ENCODE results near the gene DOCK4. TPM values are rescaled to one million over a fixed set of nuclear protein-coding genes. Genes with fewer than 3 reads are reported as not detected.

The DOCK4 gene
- total and polyA plus RNA-seq, 2 of the 8 experiments (the other 6 are each of a cell fraction or from before 2014, with no cell fraction given) = 5.1 to 23.6 TPM

- no peak overlapping the region for H3K4ac ChIP-seq (replicated peaks; ENCODE audit: insufficient read length, low read depth, low read length)
- H3K18ac ChIP-seq (ENCODE audit: extremely low read depth, low read length) = no peak overlapping the region
- H4K20me1 ChIP-seq (replicated peaks in 1 of 2; ENCODE audit: control insufficient read depth in 1 of 2, insufficient read depth in 2 of 2, low read length in 2 of 2) = no peaks in the 10 kb centered on the region
- peaks cover 0 to 4% (median 1%) of the 10 kb centered on the region in 4 experiments; a peak in 2 of 7 replicates for H3K4me1 ChIP-seq (replicated peaks in 1 of 4; ENCODE audit: control insufficient read depth in 3 of 4, insufficient read depth in 4 of 4, low read length in 3 of 4)
- H3K56ac ChIP-seq (replicated peaks; ENCODE audit: insufficient read length, low read depth, low read length) = no peak overlapping the region
- DNase-seq (ENCODE audit: low read depth in 1 of 2, low spot score in 2 of 2) (no peak), FAIRE-seq (no peak)
- no peak overlapping the region for H2BK12ac ChIP-seq (ENCODE audit: low read depth, low read length)
- H3K27ac ChIP-seq (ENCODE audit: low read depth, low read length) = no peak overlapping the region
- no peak overlapping the region for H3K4me3 ChIP-seq (ENCODE audit: extremely low read depth in 1 of 4, insufficient read depth in 2 of 4, low read depth in 3 of 4, low read length in 4 of 4)
- H3K27me3 ChIP-seq (replicated peaks in 1 of 4; ENCODE audit: control insufficient read depth in 3 of 4, extremely low read depth in 1 of 4, insufficient read depth in 3 of 4, low read length in 3 of 4) = no peaks in the 10 kb centered on the region
- H2AFZ ChIP-seq (ENCODE audit: low read length) = no peak overlapping the region
- CTCF ChIA-PET (ENCODE audit: partially characterized antibody) = interaction anchor here (0.7 to 0.8 kb wide), 3 partner anchors 36 to 98 kb away, joined by 3 to 4 read pairs (median 3); no protein-coding TSS in a partner anchor
- H2BK20ac ChIP-seq (ENCODE audit: low read length) = no peak overlapping the region
- H2AK5ac ChIP-seq (ENCODE audit: low read depth, low read length) = no peak overlapping the region
- H4K8ac ChIP-seq (ENCODE audit: extremely low read depth, insufficient read depth, low read length) = no peak overlapping the region
- no peaks in the 10 kb centered on the region for H3K9me3 ChIP-seq (ENCODE audit: insufficient read depth in 2 of 2, low read depth in 1 of 2, low read length in 1 of 2)
- H3K23ac ChIP-seq (ENCODE audit: insufficient read length) = no peak overlapping the region
- H3K14ac ChIP-seq (ENCODE audit: insufficient read length) = no peak overlapping the region
- whole genome bisulfite sequencing, 2 experiments (ENCODE audit: extremely low coverage in 1 of 2, insufficient coverage in 1 of 2, insufficient read length in 1 of 2, insufficient replicate concordance in 2 of 2, low coverage in 1 of 2, low lambda C conversion rate in 2 of 2, missing lambda C conversion rate in 1 of 2) = 95% methylated on average over 5 of the region's 5 CpGs; no CpG with 5 or more reads in 1 of the 2 experiments
- no peak overlapping the region for H3K4me2 ChIP-seq (ENCODE audit: insufficient read depth in 1 of 2, low read depth in 2 of 2, low read length in 2 of 2)
- POLR2A ChIA-PET (ENCODE audit: partially characterized antibody) = interaction anchor here (1.8 kb wide), 1 partner anchor 274 kb away, joined by 5 read pairs; the partner anchor contains the start of gene IFRD1
- no peak overlapping the region for H2BK15ac ChIP-seq (ENCODE audit: low read length)
- H2BK120ac ChIP-seq (replicated peaks; ENCODE audit: low read depth, low read length) = no peak overlapping the region
- H4K5ac ChIP-seq (ENCODE audit: insufficient read length, low read depth, low read length) = no peak overlapping the region
- H3K36me3 ChIP-seq (ENCODE audit: control insufficient read depth in 2 of 4, insufficient read depth in 4 of 4, low read length in 3 of 4) = no peaks in the 10 kb centered on the region
- H3K23me2 ChIP-seq (ENCODE audit: low read depth, low read length) = no peaks in the 10 kb centered on the region
- no peak overlapping the region for H4K91ac ChIP-seq (replicated peaks; ENCODE audit: insufficient read length, low read length)
- peaks cover 3% of the 10 kb centered on the region; the same call in 1 of the 2 replicates for H3K79me1 ChIP-seq (ENCODE audit: low read depth, low read length)
- peaks cover 0 to 55% of the 10 kb centered on the region in 2 experiments; a peak in 2 of 4 replicates for H3K79me2 ChIP-seq (ENCODE audit: control insufficient read depth in 1 of 2, insufficient read depth in 2 of 2, low read length in 2 of 2)
- no peak overlapping the region for H3K9ac ChIP-seq (replicated peaks in 1 of 4; ENCODE audit: extremely low read depth in 1 of 4, low read depth in 3 of 4, low read length in 3 of 4)
- no peak overlapping the region for H2BK5ac ChIP-seq (ENCODE audit: low read depth, low read length)
- TF ChIP-seq KDM5A (IDR thresholded peaks at IDR 0.05; ENCODE audit: low read length) (no peak), GABPA (IDR thresholded peaks at IDR 0.05; ENCODE audit: borderline replicate concordance, insufficient read depth, low read length) (no peak), TEAD4 (IDR thresholded peaks at IDR 0.05; ENCODE audit: low read depth, low read length) (no peak), SIX5 (IDR thresholded peaks at IDR 0.05; ENCODE audit: low read depth, low read length) (no peak), CBX8 (IDR thresholded peaks at IDR 0.05; ENCODE audit: borderline replicate concordance, low read depth, low read length) (no peak), TCF12 (IDR thresholded peaks at IDR 0.05; ENCODE audit: low read depth, low read length) (no peak), MAFK (IDR thresholded peaks at IDR 0.05; ENCODE audit: low read depth, low read length) (no peak), JUND (IDR thresholded peaks at IDR 0.05; ENCODE audit: low read length) (no peak), RAD21 (IDR thresholded peaks at IDR 0.05 in 1 of 2, conservative IDR thresholded peaks at IDR 0.05 in 1 of 2; ENCODE audit: low read depth in 2 of 2, low read length in 2 of 2) (no peak), ASH2L (IDR thresholded peaks at IDR 0.05; ENCODE audit: low read length) (no peak), RFX5 (IDR thresholded peaks at IDR 0.05; ENCODE audit: borderline replicate concordance, low read depth, low read length) (no peak), SRF (IDR thresholded peaks at IDR 0.05; ENCODE audit: low read depth, low read length) (no peak), CHD2 (IDR thresholded peaks at IDR 0.05; ENCODE audit: low read length) (no peak), RXRA (IDR thresholded peaks at IDR 0.05; ENCODE audit: insufficient read depth, low read depth, low read length) (no peak)
Measured at GRCh38 chr7:112176693-112177415, 29.3 kb downstream of the DOCK4 start.

Data from H1 (cell line).